ENCODE results near the gene ST3GAL3.

ST3GAL3 gene

DNA sequence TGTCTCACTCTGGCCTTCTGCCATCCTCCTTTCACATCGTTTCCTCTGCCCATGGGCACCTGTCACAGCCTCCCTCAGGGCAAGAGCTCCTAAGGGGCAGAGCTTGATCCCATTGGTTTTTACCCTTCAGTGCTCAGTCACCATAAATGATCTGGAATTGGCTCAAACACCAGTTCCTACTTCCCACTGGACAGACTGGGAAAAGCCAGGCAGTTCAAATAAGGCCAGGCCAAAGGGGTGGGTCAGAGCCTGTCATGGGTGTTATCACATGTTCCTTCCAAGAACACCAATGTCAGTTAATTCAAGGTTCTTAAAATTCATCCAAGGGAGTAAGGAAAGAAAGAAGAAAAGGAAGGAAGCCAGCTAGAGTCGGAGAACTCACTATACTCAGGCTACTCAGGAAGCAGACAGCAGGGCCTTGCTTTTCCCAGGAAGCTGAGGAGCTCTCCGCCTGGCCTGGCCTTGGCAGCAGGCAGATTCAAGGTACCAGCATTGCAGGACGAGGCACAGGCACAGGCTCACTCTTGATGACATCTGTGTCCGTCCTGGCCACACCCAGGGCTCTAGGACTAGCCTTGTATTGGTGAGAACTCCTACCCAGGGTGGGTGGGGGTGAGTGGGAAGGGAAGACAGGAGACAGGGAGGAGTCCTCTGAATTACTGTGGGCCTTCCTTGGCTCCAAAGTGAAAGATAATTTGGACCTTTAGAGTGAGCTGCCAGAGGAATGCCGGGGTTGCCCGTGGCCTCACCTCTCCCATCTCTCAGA, 194.0 kb downstream of the ST3GAL3 start:
- H3K4me3 ChIP-seq (ENCODE audit: low read depth, low read length): no peak overlapping the region
- TF ChIP-seq, protein P1, sequence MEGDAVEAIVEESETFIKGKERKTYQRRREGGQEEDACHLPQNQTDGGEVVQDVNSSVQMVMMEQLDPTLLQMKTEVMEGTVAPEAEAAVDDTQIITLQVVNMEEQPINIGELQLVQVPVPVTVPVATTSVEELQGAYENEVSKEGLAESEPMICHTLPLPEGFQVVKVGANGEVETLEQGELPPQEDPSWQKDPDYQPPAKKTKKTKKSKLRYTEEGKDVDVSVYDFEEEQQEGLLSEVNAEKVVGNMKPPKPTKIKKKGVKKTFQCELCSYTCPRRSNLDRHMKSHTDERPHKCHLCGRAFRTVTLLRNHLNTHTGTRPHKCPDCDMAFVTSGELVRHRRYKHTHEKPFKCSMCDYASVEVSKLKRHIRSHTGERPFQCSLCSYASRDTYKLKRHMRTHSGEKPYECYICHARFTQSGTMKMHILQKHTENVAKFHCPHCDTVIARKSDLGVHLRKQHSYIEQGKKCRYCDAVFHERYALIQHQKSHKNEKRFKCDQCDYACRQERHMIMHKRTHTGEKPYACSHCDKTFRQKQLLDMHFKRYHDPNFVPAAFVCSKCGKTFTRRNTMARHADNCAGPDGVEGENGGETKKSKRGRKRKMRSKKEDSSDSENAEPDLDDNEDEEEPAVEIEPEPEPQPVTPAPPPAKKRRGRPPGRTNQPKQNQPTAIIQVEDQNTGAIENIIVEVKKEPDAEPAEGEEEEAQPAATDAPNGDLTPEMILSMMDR (IDR thresholded peaks at IDR 0.05; ENCODE audit: low read depth, low read length): no peak
- TF ChIP-seq, protein P2, sequence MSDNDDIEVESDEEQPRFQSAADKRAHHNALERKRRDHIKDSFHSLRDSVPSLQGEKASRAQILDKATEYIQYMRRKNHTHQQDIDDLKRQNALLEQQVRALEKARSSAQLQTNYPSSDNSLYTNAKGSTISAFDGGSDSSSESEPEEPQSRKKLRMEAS (IDR thresholded peaks at IDR 0.05; ENCODE audit: low read depth, low read length): no peak
- DNase-seq (ENCODE audit: low read depth): no peak

DNA sequence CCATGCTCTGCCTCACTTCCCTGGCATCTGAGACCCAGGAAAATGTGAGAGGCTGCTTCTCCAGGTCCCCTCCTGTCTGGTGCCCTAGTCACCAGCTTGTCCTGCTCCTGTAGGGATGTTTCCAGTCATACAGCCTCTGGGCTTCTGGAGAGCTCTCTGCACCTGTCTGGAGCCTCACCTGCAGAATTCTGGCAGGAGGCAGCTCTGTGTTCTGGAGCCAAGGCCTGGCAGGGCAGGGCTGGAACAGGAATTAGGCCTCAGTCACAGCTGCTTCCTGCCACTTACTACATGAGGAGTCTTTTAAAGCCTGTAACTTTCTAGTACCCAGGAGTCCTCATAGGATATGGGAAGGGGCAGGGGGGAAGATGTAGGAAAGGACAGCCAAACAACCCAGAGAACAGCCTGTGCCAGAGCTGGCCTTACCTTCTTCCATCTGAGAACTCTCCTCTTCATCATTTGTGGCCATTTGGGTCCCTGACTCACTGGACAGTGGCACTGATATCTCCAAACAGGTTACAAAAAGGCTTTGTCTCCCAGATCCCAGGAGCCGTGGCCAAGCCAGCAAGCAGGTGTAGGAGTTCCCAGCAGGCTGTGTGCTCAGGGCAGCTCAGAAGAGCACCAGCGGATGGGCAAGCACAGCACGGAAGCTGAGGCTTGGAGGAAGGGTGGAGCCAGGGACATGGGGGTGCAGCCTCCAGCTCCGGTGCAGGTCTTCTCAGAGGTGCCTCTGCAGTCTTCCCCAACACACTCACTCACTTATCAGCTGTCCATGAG, 194.9 kb downstream of the ST3GAL3 start:
- TF ChIP-seq, protein P1 (IDR thresholded peaks at IDR 0.05; ENCODE audit: low read depth, low read length): no peak
- TF ChIP-seq MYC (IDR thresholded peaks at IDR 0.05; ENCODE audit: low read depth, low read length) (no peak), POLR2A (IDR thresholded peaks at IDR 0.05; ENCODE audit: extremely low read depth, insufficient read length) (no peak)
- TF ChIP-seq, protein P2 (IDR thresholded peaks at IDR 0.05; ENCODE audit: low read depth, low read length): no peak
- no peak overlapping the region for H3K4me3 ChIP-seq (ENCODE audit: low read depth, low read length)
- DNase-seq (ENCODE audit: low read depth): no peak

DNA sequence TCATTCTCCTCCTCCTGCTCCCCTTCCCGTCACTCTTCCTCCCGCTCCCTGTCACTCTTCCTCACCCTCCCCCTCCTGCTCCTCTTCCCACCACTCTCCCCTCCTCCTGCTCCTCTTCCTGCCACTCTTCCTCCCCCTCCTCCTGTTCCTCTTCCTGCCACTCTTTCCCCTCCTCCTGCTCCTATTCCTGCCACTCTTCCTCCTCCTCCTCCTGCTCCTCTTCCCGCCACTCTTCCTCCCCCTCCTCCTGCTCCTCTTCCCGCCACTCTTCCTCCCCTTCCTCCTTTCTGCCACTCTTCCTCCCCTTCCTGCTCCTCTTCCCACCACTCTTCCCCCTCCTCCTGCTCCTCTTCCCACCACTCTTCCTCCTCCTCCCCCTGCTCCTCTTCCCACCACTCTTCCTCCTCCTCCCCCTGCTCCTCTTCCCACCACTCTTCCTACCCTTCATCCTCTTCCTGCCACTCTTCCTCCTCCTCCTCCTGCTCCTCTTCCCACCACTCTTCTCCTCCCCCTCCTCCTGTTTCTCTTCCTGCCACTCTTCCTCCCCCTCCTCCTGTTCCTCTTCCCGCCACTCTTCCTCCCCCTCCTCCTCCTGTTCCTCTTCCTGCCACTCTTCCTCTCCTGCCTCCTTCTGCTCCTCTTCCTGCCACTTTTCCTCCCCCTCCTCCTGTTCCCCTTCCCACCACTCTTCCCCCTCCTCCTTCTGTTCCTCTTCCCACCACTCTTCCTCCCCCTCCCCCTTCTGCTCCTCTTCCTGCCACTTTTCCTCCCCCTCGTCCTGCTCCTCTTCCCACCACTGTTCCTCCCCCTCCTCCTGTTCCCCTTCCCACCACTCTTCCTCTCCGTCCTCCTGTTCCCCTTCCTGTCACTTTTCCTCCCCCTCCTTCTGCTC, 197.6 kb downstream of the ST3GAL3 start:
- TF ChIP-seq, protein P2 (IDR thresholded peaks at IDR 0.05; ENCODE audit: low read depth, low read length): no peak
- TF ChIP-seq POLR2A (IDR thresholded peaks at IDR 0.05; ENCODE audit: extremely low read depth, insufficient read length): no peak
- TF ChIP-seq, protein P1 (IDR thresholded peaks at IDR 0.05; ENCODE audit: low read depth, low read length): no peak
- no peak for TF ChIP-seq MYC (IDR thresholded peaks at IDR 0.05; ENCODE audit: low read depth, low read length)
- no peak for DNase-seq (ENCODE audit: low read depth)

DNA sequence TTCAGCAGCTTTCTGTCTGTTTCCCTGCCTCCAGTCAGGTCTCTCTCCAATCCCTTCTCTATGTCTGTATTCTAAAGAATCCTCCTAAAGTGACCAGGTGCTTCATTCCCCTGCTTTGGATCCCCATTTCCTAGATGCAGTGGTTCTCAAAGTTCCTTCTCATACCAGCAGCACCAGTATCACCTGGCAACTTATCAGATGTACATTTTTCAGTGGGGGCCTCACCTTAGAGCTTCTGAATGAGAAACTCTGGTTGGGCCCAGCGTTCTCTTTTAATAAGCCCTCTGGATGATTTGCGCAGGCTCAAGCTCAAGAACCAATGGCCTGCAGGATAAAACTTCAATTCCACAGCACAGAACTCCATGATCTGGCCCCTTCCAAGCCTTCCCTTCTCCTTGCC, 200.9 kb downstream of the ST3GAL3 start:
- DNase-seq (ENCODE audit: low read depth): no peak
- TF ChIP-seq MYC (IDR thresholded peaks at IDR 0.05; ENCODE audit: low read depth, low read length) (no peak), POLR2A (IDR thresholded peaks at IDR 0.05; ENCODE audit: extremely low read depth, insufficient read length) (no peak)
- TF ChIP-seq, protein P2 (IDR thresholded peaks at IDR 0.05; ENCODE audit: low read depth, low read length): no peak
- TF ChIP-seq, protein P1 (IDR thresholded peaks at IDR 0.05; ENCODE audit: low read depth, low read length): no peak
- no peak overlapping the region for H3K4me3 ChIP-seq (ENCODE audit: low read depth, low read length)

More for the DNA sequence above, 197.6 kb downstream of the ST3GAL3 start:
- H3K4me3 ChIP-seq (ENCODE audit: low read depth, low read length): no peak overlapping the region

DNA sequence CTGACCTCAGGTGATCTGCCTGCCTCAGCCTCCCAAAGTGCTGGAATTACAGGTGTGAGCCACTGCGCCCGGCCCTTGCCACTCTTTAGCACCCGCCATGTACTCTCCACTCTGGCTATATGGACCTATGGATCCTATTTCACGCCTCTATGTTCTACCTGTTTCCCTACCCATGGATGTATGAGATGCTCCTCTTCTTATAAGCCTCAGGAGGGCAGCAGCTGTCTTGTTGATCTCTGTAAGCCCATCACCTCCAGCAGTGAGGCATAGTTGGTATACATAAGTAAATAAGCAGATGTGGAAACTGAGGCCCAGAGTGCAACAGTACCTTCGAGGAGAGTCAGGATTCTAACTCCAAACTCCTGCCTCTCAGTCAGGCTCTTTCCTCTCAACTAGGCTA, 201.5 kb downstream of the ST3GAL3 start:
- H3K4me3 ChIP-seq (ENCODE audit: low read depth, low read length): no peak overlapping the region
- DNase-seq (ENCODE audit: low read depth): peak; percentile 21
- TF ChIP-seq, protein P2 (IDR thresholded peaks at IDR 0.05; ENCODE audit: low read depth, low read length): no peak
- TF ChIP-seq POLR2A (IDR thresholded peaks at IDR 0.05; ENCODE audit: extremely low read depth, insufficient read length) (no peak), MYC (IDR thresholded peaks at IDR 0.05; ENCODE audit: low read depth, low read length) (no peak)
- TF ChIP-seq, protein P1 (IDR thresholded peaks at IDR 0.05; ENCODE audit: low read depth, low read length): no peak

Measured in NB4 (cell line).